Lower lobe of right lung (tissue), 2 donors: ENCODE data around the gene HOXA5. TPM values are rescaled to one million over a fixed set of nuclear protein-coding genes. Genes with fewer than 3 reads are reported as not detected.

Experiments
- ATAC-seq, 2 donors: fragments of 200-7000 bp; cut with Tn5 transposase; one replicate each; pipeline ENCODE4 v1.9.1; 2020 to 2022; ENCODE audit warnings: mild to moderate bottlenecking in 2 of 2, moderate library complexity in 2 of 2
- DNase-seq: peaks from one replicate; pipeline ENCODE4 v3.0.0-alpha.2; 2020
- H3K27ac ChIP-seq: fragments of 200-600 bp; one replicate; pipeline ENCODE4 v1.8.0; 2022
- H3K27me3 ChIP-seq: fragments of 200-600 bp; one replicate; pipeline ENCODE4 v1.8.0; 2022; ENCODE audit warnings: low read depth
- H3K36me3 ChIP-seq: fragments of 200-600 bp; one replicate; pipeline ENCODE4 v1.8.0; 2022; ENCODE audit warnings: mild to moderate bottlenecking
- H3K4me1 ChIP-seq: fragments of 200-600 bp; one replicate; pipeline ENCODE4 v1.8.0; 2022
- H3K4me3 ChIP-seq: fragments of 200-600 bp; one replicate; pipeline ENCODE4 v1.8.0; 2022; ENCODE audit warnings: mild to moderate bottlenecking
- H3K9me3 ChIP-seq: fragments of 200-600 bp; one replicate; pipeline ENCODE4 v1.8.0; 2022
- CTCF ChIP-seq: fragments of 200-600 bp; IDR thresholded peaks from one replicate; pipeline ENCODE4 v1.8.0; 2022; ENCODE audit warnings: antibody characterized with exemption, mild to moderate bottlenecking
- intact Hi-C: fragments of 100-400 bp; cut with DNase I; formaldehyde crosslinking; loops from one replicate; pipeline ENCODE4 v1.11.0; 2022
- total RNA-seq: library from RNA; stranded (reverse); fragmentation: NEBNext Ultra II Directional; extraction: Animal tissue kit (Norgen Biotek cat#: 25700); gene quantifications from one replicate; pipeline ENCODE4 v1.2.1, GENCODE V29; 2021
- donor health status: DM: no; HTN: yes; CAD: no; lungs with severe emphysema.

Gene HOXA5
- total RNA-seq, 1 donor from 2014 or later, result 16.0 TPM

GRCh38 chr7:27141923-27142579 lies 1.4 kb downstream of the HOXA5 start:
- intact Hi-C loops, result loop anchor here (5.0 kb wide), 1 partner anchor 285 kb away; no protein-coding TSS in a partner anchor

DNA sequence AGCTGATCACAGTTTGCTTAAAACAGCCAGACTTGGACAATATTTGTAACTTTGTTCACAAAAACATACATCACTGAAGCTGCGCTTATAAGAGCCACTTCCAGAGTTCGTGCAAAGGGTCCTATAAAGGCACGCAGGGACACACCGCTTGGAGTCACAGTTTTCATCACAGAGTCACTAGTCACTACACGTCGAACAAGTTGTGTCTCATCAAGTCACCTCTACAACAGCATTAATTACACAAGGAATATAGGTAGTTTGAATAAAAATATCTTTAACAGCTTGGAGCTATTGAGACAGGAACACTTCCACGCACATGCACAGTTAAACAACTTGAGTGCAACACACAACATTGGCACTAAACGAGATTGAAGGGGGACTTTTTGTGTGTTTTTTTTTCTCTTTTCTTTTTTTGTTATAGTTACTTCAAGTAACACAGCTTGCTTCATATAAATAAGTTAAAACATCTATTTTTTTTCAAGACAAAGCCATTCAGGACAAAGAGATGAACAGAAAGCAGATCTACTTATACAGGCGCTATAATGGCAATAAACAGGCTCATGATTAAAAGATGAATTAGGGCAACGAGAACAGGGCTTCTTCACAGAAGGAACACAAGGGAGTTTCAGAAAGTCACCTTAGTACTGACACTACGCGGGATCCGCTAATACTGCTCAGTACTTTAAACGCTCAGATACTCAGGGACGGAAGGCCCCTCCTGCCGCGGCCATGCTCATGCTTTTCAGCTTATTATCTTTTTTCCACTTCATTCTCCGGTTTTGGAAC lies 2.2 kb downstream of the HOXA5 start:
- TF ChIP-seq CTCF, result no peak
- H3K27me3 ChIP-seq, result peaks cover 57% of the 10 kb centered on the region
- intact Hi-C loops, result loop anchor here (5.0 kb wide), 1 partner anchor 284 kb away; no protein-coding TSS in a partner anchor
- H3K4me3 ChIP-seq, result peak overlapping the region; percentile 70
- ATAC-seq, result no peak
- peak overlapping the region; percentile 95 for H3K27ac ChIP-seq
- H3K9me3 ChIP-seq, result no peaks in the 10 kb centered on the region
- H3K36me3 ChIP-seq, result no peaks in the 10 kb centered on the region
- no peak for DNase-seq
- peaks cover 7% of the 10 kb centered on the region for H3K4me1 ChIP-seq

More at GRCh38 chr7:27141923-27142579, 1.4 kb downstream of the HOXA5 start:
- peak overlapping the region; percentile 70 for H3K4me3 ChIP-seq
- no peak for TF ChIP-seq CTCF
- H3K36me3 ChIP-seq, result no peaks in the 10 kb centered on the region
- peak overlapping the region; percentile 95 for H3K27ac ChIP-seq
- ATAC-seq (no peak), DNase-seq (no peak)
- H3K4me1 ChIP-seq, result peaks cover 10% of the 10 kb centered on the region
- peaks cover 57% of the 10 kb centered on the region for H3K27me3 ChIP-seq
- no peaks in the 10 kb centered on the region for H3K9me3 ChIP-seq

- TF ChIP-seq CTCF, result no peak
- Histone ChIP-seq H3K36me3 (no peaks in the 10 kb centered on the region), H3K4me3 (peak overlapping the region; percentile 70), H3K9me3 (no peaks in the 10 kb centered on the region), H3K27me3 (peaks cover 62% of the 10 kb centered on the region), H3K27ac (peak overlapping the region; percentile 95), H3K4me1 (peaks cover 17% of the 10 kb centered on the region)
- DNase-seq, result no peak
- intact Hi-C loops, result loop anchor here (5.0 kb wide), 1 partner anchor 283 kb away; no protein-coding TSS in a partner anchor
- ATAC-seq, result no peak
These were observed 3.2 kb downstream of the HOXA5 start for GRCh38 chr7:27140126-27140857.

GRCh38 chr7:27139334-27140125 lies 4.0 kb downstream of the HOXA5 start:
- H3K36me3 ChIP-seq, result no peaks in the 10 kb centered on the region
- H3K9me3 ChIP-seq, result no peaks in the 10 kb centered on the region
- intact Hi-C loops, result loop anchor here (5.0 kb wide), 1 partner anchor 282 kb away; no protein-coding TSS in a partner anchor
- peak overlapping the region; percentile 95 for H3K27ac ChIP-seq
- H3K4me1 ChIP-seq, result peaks cover 25% of the 10 kb centered on the region
- no peak for DNase-seq
- no peak for ATAC-seq
- no peak for TF ChIP-seq CTCF
- H3K27me3 ChIP-seq, result peaks cover 55% of the 10 kb centered on the region
- H3K4me3 ChIP-seq, result peak overlapping the region; percentile 70

GRCh38 chr7:27138985-27139333 lies 4.5 kb downstream of the HOXA5 start:
- Histone ChIP-seq H3K9me3 (no peaks in the 10 kb centered on the region), H3K27ac (peak overlapping the region; percentile 95), H3K27me3 (peaks cover 52% of the 10 kb centered on the region), H3K36me3 (no peaks in the 10 kb centered on the region), H3K4me3 (peak overlapping the region; percentile 70), H3K4me1 (peaks cover 31% of the 10 kb centered on the region)
- ATAC-seq (no peak), DNase-seq (no peak)
- TF ChIP-seq CTCF, result no peak
- intact Hi-C loops, result no loop called here
